HCT116 (cell line): ENCODE results near the gene TRNAU1AP. TPM values are rescaled to one million over a fixed set of nuclear protein-coding genes. Genes with fewer than 3 reads are reported as not detected.

Source experiments
- ATAC-seq: fragments of 200-7000 bp; cut with Tn5 transposase; 2 replicates; pipeline ENCODE4 v1.9.1; 2020; ENCODE audit warnings: mild to moderate bottlenecking, moderate library complexity
- Bru-seq: library from RNA; stranded (reverse); fragments of 400-500 nt; gene quantifications from one replicate; lab custom pipeline; 2021; lab: Mats Ljungman, UMichigan
- BruChase-seq, 2 experiments: library from RNA; stranded (reverse); fragments of 400-500 nt; gene quantifications; one replicate each; lab custom pipeline; 2021; lab: Mats Ljungman, UMichigan
- BruUV-seq: library from RNA; stranded (reverse); fragments of 400-500 nt; replicated peaks from 2 replicates; lab custom pipeline; 2021; lab: Mats Ljungman, UMichigan
- CTCF ChIA-PET: fragments of 300-600 bp; sonication (Branson Sonifier 250); formaldehyde crosslinking; loops from one replicate; lab custom pipeline; 2021; ENCODE audit warnings: antibody characterized with exemption; lab: Charles Lee
- POLR2A ChIA-PET: fragments of 300-600, 350-600 bp; sonication (Branson Sonifier 250); formaldehyde crosslinking; loops from one replicate; lab custom pipeline; 2021; ENCODE audit warnings: antibody characterized with exemption; lab: Charles Lee
- RAD21 ChIA-PET, 2 experiments: fragments of 300-600 bp; sonication (Branson Sonifier 250); formaldehyde crosslinking; loops; one replicate each; lab custom pipeline; 2023; ENCODE audit warnings: low total read pairs in 2 of 2; ENCODE audit not compliant: uncharacterized antibody in 2 of 2, unreplicated experiment in 2 of 2, low non-redundant PET in 1 of 2; lab: Charles Lee
- DNase-seq: peaks from one replicate; pipeline ENCODE4 v3.0.0-alpha.2; 2010; ENCODE audit warnings: low read depth, low spot score
- H2AFZ ChIP-seq: fragments of 200-600 bp; shearing (Covaris generic), sonication (generic); 2 replicates; pipeline ENCODE4 v1.6.1; 2017; ENCODE audit warnings: low read depth, mixed run types, mixed read lengths, antibody characterized with exemption, low read length; ENCODE audit not compliant: poor library complexity, severe bottlenecking
- H3K27ac ChIP-seq: 2 replicates; pipeline ENCODE4 v1.5.1; 2012; ENCODE audit warnings: low read depth, low read length
- H3K27me3 ChIP-seq: fragments of 200-600 bp; sonication (generic); 2 replicates; pipeline ENCODE4 v1.6.1; 2016; ENCODE audit warnings: mixed run types, low read length, mixed read lengths; ENCODE audit not compliant: insufficient read depth
- H3K36me3 ChIP-seq, 2 experiments: fragments of 200-500 bp in 1 of 2; fragments of 200-600 bp in 1 of 2; sonication (Bioruptor generic) in 1 of 2; sonication (generic) in 1 of 2; 2 replicates each; pipeline versions ENCODE4 v1.5.1 to v1.6.1; 2014 to 2016; ENCODE audit warnings: low read length in 2 of 2, inconsistent platforms in 1 of 2, mixed read lengths in 1 of 2, mixed run types in 1 of 2; ENCODE audit not compliant: insufficient read depth in 2 of 2, control insufficient read depth in 1 of 2
- H3K4me1 ChIP-seq, 2 experiments: fragments of 200-600 bp in 1 of 2; sonication (generic) in 1 of 2; 2 replicates each; pipeline versions ENCODE4 v1.5.1 to v1.6.1; 2012 to 2017; ENCODE audit warnings: low read length in 2 of 2, inconsistent platforms in 1 of 2, mild to moderate bottlenecking in 1 of 2, mixed read lengths in 1 of 2, mixed run types in 1 of 2, moderate library complexity in 1 of 2; ENCODE audit not compliant: insufficient read depth in 2 of 2, control insufficient read depth in 1 of 2
- H3K4me2 ChIP-seq: fragments of 200-600 bp; sonication (generic); 2 replicates; pipeline ENCODE4 v1.6.1; 2017; ENCODE audit warnings: mixed run types, low read length, mixed read lengths
- H3K4me3 ChIP-seq, 2 experiments: fragments of 200-600 bp in 1 of 2; sonication (generic) in 1 of 2; replicated peaks in 1 of 2; 2 replicates each; pipeline ENCODE4 v1.5.1; 2011 to 2016; ENCODE audit warnings: low read length in 2 of 2, control low read depth in 1 of 2, low read depth in 1 of 2, mild to moderate bottlenecking in 1 of 2, mixed read lengths in 1 of 2, mixed run types in 1 of 2
- H3K79me2 ChIP-seq: fragments of 200-600 bp; sonication (generic); 2 replicates; pipeline ENCODE4 v1.6.1; 2017; ENCODE audit warnings: mild to moderate bottlenecking, mixed run types, low read length, moderate library complexity, mixed read lengths; ENCODE audit not compliant: insufficient read depth
- H3K9ac ChIP-seq: fragments of 200-600 bp; sonication (generic); 2 replicates; pipeline ENCODE4 v1.6.1; 2016; ENCODE audit warnings: low read length, mixed read lengths
- H3K9me2 ChIP-seq: fragments of 200-600 bp; sonication (generic), shearing (Covaris generic); 2 replicates; pipeline ENCODE4 v1.6.1; 2017; ENCODE audit warnings: mixed run types, mild to moderate bottlenecking, moderate library complexity; ENCODE audit not compliant: insufficient read depth
- H3K9me3 ChIP-seq, 2 experiments: fragments of 200-500 bp in 1 of 2; fragments of 200-600 bp in 1 of 2; sonication (Bioruptor generic) in 1 of 2; sonication (generic) in 1 of 2; 2 replicates each; pipeline ENCODE4 v1.6.1; 2014 to 2017; ENCODE audit warnings: low read length in 2 of 2, mixed read lengths in 2 of 2, inconsistent platforms in 1 of 2, low read depth in 1 of 2, mild to moderate bottlenecking in 1 of 2, mixed run types in 1 of 2, moderate library complexity in 1 of 2; ENCODE audit not compliant: control insufficient read depth in 1 of 2, insufficient read depth in 1 of 2
- H4K20me1 ChIP-seq: fragments of 200-600 bp; sonication (generic), shearing (Covaris generic); 2 replicates; pipeline ENCODE4 v1.6.1; 2017; ENCODE audit warnings: mixed run types, mild to moderate bottlenecking, moderate library complexity; ENCODE audit not compliant: insufficient read depth
- ELF1 ChIP-seq: IDR thresholded peaks from 2 replicates; pipeline ENCODE4 v1.6.1; 2012; ENCODE audit warnings: low read depth, borderline replicate concordance
- EZH2 ChIP-seq: fragments of 200-600 bp; sonication (generic); IDR thresholded peaks from 2 replicates; pipeline ENCODE4 v1.6.1; 2017; ENCODE audit warnings: antibody characterized with exemption, mixed run types
- EZH2phosphoT487 ChIP-seq: fragments of 200-600 bp; IDR thresholded peaks from 2 replicates; pipeline ENCODE4 v1.6.1; 2018; ENCODE audit warnings: antibody characterized with exemption, borderline replicate concordance
- JUND ChIP-seq: IDR thresholded peaks from 2 replicates; pipeline ENCODE4 v1.6.1; 2012
- MAX ChIP-seq: IDR thresholded peaks from 2 replicates; pipeline ENCODE4 v1.6.1; 2012
- POLR2A ChIP-seq: IDR thresholded peaks from 2 replicates; pipeline ENCODE4 v1.7.0; 2011; ENCODE audit warnings: borderline replicate concordance; ENCODE audit not compliant: insufficient read depth, insufficient read length; ENCODE audit errors: extremely low read depth
- POLR2AphosphoS5 ChIP-seq: IDR thresholded peaks from 2 replicates; pipeline ENCODE4 v1.6.1; 2011; ENCODE audit warnings: mild to moderate bottlenecking, low read depth, low read length, moderate library complexity
- RAD21 ChIP-seq: IDR thresholded peaks from 2 replicates; pipeline ENCODE4 v1.6.1; 2012; ENCODE audit warnings: low read depth, mild to moderate bottlenecking
- SIN3A ChIP-seq: IDR thresholded peaks from 2 replicates; pipeline ENCODE4 v1.6.1; 2012; ENCODE audit warnings: low read depth
- SP1 ChIP-seq: IDR thresholded peaks from 2 replicates; pipeline ENCODE4 v1.6.1; 2012; ENCODE audit warnings: low read depth
- SRF ChIP-seq: IDR thresholded peaks from 2 replicates; pipeline ENCODE4 v1.6.1; 2012; ENCODE audit warnings: low read depth
- YY1 ChIP-seq: IDR thresholded peaks from 2 replicates; pipeline ENCODE4 v1.6.1; 2011; ENCODE audit warnings: low read length, low read depth, moderate library complexity, mild to moderate bottlenecking; ENCODE audit not compliant: insufficient replicate concordance; ENCODE audit errors: extremely low read depth
- ZBTB33 ChIP-seq: IDR thresholded peaks from 2 replicates; pipeline ENCODE4 v1.6.1; 2011; ENCODE audit warnings: mild to moderate bottlenecking, low read length, moderate library complexity; ENCODE audit not compliant: insufficient replicate concordance; ENCODE audit errors: extremely low read depth
- intact Hi-C: fragments of 100-400 bp; cut with micrococcal nuclease; formaldehyde crosslinking; loops from 2 replicates; pipeline ENCODE4 v1.10.0; 2022
- long read RNA-seq: library from polyadenylated mRNA; unstranded; transcript quantifications from one replicate; pipeline ENCODE4 v2.0.0, GENCODE V29; 2021; ENCODE audit not compliant: unreplicated experiment
- polyA plus RNA-seq: library from polyadenylated mRNA; unstranded; fragments of >200 nt; gene quantifications from 2 replicates; pipeline ENCODE4 v1.2.1, GENCODE V29; 2012; ENCODE audit warnings: missing spikeins
- total RNA-seq: library from RNA; stranded (reverse); gene quantifications from one replicate; pipeline ENCODE4 v1.2.1, GENCODE V29; 2021; ENCODE audit not compliant: unreplicated experiment

Gene TRNAU1AP
- total RNA-seq (29.7 TPM), Bru-seq, nascent RNA (percentile 67 among the genes with signal in this experiment), BruChase-seq, experiment 1, labeled RNA remaining after a 6-hour chase (percentile 64 among the genes with signal in this experiment), BruChase-seq, experiment 2, labeled RNA remaining after a 2-hour chase (percentile 68 among the genes with signal in this experiment)
- polyA plus RNA-seq = 21.9 and 25.3 TPM in 2 replicates
- long read RNA-seq, transcript TRNAU1AP-201 (9 exons, 1,799 nt) = major isoform, 10 of 29 reads
- long read RNA-seq, partial matches to known transcripts = 4 of 29 reads
- long read RNA-seq, other reads (novel, unspliced or antisense) = 14 of 29 reads

- Histone ChIP-seq H4K20me1 (no peaks in the 10 kb centered on the region), H3K9me2 (no peaks in the 10 kb centered on the region), H3K9ac (peak within 1 kb of the TSS; percentile 96), H3K4me1 (peaks cover 6 to 22% of the 10 kb centered on the region in 2 experiments; a peak in 3 of 4 replicates), H3K36me3 (peaks cover 0 to 2% of the 10 kb centered on the region in 2 experiments; a peak in 1 of 4 replicates), H2AFZ (peak within 1 kb of the TSS; percentile 89), H3K27ac (peak within 1 kb of the TSS; percentile 90), H3K27me3 (no peaks in the 10 kb centered on the region), H3K79me2 (peaks cover 13% of the 10 kb centered on the region), H3K4me3 (peak within 1 kb of the TSS; percentile 85 to 99), H3K4me2 (peak within 1 kb of the TSS; percentile 96), H3K9me3 (no peaks in the 10 kb centered on the region)
- RAD21 ChIA-PET = no interaction called here
- CTCF ChIA-PET = interaction anchor here (1.0 to 1.4 kb wide), 2 partner anchors 12 to 26 kb away, joined by 3 to 6 read pairs; no protein-coding TSS in a partner anchor
- ATAC-seq (peak; percentile 92), DNase-seq (peak; percentile 91)
- intact Hi-C loops = loop anchor here (2.0 kb wide), 1 partner anchor 34 kb away; no protein-coding TSS in a partner anchor
- no TSS peak for BruUV-seq
- POLR2A ChIA-PET = interaction anchor here (1.1 to 2.2 kb wide), 6 partner anchors 24 to 35 kb away, joined by 3 to 14 read pairs (median 6); no protein-coding TSS in a partner anchor
- TF ChIP-seq SRF = no peak
- TF ChIP-seq EZH2phosphoT487 = no peak
- TF ChIP-seq EZH2 = no peak
- peak; percentile 94 for TF ChIP-seq YY1
- TF ChIP-seq JUND = peak; percentile 44; the same call in 1 of the 2 replicates
- TF ChIP-seq ZBTB33 = no peak
- peak; percentile 58; the same call in 1 of the 2 replicates for TF ChIP-seq ELF1
- TF ChIP-seq RAD21 = no peak
- TF ChIP-seq SIN3A = peak; percentile 82; the same call in 1 of the 2 replicates
- TF ChIP-seq SP1 = peak; percentile 97
- TF ChIP-seq POLR2AphosphoS5 = peak; percentile 91
- peak; percentile 89 for TF ChIP-seq MAX
- peak; percentile 78 for TF ChIP-seq POLR2A
Measured at GRCh38 chr1:28552758-28553663, at the start of gene TRNAU1AP. TRNAU1AP (plus strand) TSS chr1:28553085; CDS start chr1:28553111, 26 bp downstream.
